Astrocyte of the spinal cord (primary cell): ENCODE results near the gene HMGXB3.
A peak's percentile ranks its signal among the peaks of the same experiment; 100 is the strongest.

ENCODE experiments used
- DNase-seq: peaks from one replicate; pipeline ENCODE4 v3.0.0; 2011; ENCODE audit warnings: low read depth, low spot score
- H3K4me3 ChIP-seq: 2 replicates; pipeline ENCODE4 v1.5.1; 2011; ENCODE audit warnings: low read depth, mild to moderate bottlenecking, low read length, moderate library complexity
- in situ Hi-C: cut with HindIII; loops from 2 replicates; pipeline ENCODE4 v1.10.0; 2017; ENCODE audit warnings: low sequenced_read_pairs
- TF ChIP-seq, protein P1 (sequence below): IDR thresholded peaks from 2 replicates; pipeline ENCODE4 v1.5.1; 2012; ENCODE audit warnings: low read depth, mild to moderate bottlenecking, low read length, inconsistent platforms

The HMGXB3 gene

GRCh38 chr5:149957855-149958254 is 42.7 kb upstream of the HMGXB3 start:
- DNase-seq, result no peak
- TF ChIP-seq, protein P1, sequence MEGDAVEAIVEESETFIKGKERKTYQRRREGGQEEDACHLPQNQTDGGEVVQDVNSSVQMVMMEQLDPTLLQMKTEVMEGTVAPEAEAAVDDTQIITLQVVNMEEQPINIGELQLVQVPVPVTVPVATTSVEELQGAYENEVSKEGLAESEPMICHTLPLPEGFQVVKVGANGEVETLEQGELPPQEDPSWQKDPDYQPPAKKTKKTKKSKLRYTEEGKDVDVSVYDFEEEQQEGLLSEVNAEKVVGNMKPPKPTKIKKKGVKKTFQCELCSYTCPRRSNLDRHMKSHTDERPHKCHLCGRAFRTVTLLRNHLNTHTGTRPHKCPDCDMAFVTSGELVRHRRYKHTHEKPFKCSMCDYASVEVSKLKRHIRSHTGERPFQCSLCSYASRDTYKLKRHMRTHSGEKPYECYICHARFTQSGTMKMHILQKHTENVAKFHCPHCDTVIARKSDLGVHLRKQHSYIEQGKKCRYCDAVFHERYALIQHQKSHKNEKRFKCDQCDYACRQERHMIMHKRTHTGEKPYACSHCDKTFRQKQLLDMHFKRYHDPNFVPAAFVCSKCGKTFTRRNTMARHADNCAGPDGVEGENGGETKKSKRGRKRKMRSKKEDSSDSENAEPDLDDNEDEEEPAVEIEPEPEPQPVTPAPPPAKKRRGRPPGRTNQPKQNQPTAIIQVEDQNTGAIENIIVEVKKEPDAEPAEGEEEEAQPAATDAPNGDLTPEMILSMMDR, result no peak
- in situ Hi-C loops, result no loop called here
- H3K4me3 ChIP-seq, result no peak overlapping the region

- DNase-seq, result peak; percentile 66
- TF ChIP-seq, protein P1, result peak; percentile 69
- in situ Hi-C loops, result no loop called here
- peak overlapping the region; percentile 78 for H3K4me3 ChIP-seq
Observed at GRCh38 chr5:149959406-149960236, 40.9 kb upstream of the HMGXB3 start.

DNA sequence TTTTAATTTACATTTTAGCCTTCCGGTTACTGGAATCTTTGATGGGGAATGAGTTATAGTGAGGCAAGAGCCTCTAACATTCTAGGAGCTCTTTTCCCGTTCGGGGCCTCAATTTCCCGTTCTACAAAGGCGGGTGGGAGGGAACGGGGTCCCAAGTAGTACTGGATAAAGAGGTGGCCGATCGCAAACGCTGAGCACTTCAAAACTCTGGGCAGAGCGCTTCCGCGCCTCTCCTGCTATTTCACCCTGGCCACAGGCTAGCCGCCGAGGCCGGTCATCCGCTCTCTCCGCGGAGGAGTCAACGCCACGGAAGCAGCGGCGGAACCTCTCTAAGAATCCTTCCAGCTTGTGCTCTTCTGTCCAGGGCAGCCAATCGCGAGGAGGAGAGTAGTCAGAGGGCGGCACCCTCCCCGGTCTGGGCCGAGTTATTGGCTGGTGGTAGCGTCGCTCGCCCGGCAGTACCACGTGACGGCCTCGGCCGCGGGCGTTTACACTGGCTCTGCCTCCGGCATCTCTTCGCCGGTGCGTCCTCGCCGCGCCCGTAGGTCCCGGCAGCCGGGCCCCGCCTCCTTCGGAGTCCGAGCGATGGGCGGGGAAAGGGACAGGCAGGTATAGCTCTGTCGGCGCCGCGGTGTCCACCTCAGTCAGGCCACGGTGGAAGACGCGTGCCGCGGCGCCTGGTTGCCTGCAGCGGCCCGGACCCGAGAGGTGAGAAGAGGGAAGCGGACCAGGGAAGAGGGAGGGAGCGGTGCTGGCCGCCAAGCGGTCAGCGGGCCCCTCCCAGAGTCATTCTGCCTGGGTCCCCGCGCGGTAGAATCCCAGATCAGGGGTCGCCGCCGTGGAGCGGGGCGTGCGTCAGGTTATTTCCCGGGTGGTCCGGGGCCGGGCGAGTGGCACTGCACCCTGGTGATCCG is 40.0 kb upstream of the HMGXB3 start, which contains the start of gene SLC26A2:
TSS of gene SLC26A2 (plus strand) at position 487 of the 914 bp plus-strand sequence. CDS start 16,895 bp downstream, outside the sequence.
- peak within 1 kb of the TSS; percentile 78 for H3K4me3 ChIP-seq
- in situ Hi-C loops, result no loop called here
- TF ChIP-seq, protein P1, result no peak
- peak; percentile 98 for DNase-seq

DNA sequence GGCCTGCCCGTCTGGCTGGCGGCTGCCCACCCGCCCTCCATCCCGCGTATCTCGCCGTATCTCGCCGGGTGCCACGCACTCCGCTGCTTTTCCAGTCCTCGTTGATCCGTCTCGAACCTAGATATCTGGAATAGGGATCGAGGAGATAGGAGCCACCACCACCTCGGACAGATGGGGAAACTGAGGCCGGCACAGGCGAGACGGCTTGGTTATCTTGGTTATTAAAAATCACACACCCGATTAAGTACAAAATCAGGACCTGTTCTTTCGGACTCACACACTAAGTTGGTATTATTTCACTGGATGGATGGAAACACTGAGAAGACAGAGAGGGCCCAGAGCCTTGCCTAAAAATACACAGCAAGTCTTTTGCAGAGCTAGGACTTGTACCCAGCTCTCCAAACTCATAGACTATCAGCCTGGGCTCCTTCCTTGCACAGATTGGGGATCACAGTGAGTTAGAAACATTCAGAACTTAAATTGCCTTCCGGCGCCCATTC is 39.3 kb upstream of the HMGXB3 start:
- H3K4me3 ChIP-seq, result peak overlapping the region; percentile 78
- TF ChIP-seq, protein P1, result no peak
- DNase-seq, result peak; percentile 9
- in situ Hi-C loops, result no loop called here

- peak overlapping the region; percentile 78 for H3K4me3 ChIP-seq
- peak; percentile 71 for DNase-seq
- TF ChIP-seq, protein P1, result peak; percentile 65
- in situ Hi-C loops, result no loop called here
Observed at GRCh38 chr5:149961957-149962409, 38.6 kb upstream of the HMGXB3 start.

DNA sequence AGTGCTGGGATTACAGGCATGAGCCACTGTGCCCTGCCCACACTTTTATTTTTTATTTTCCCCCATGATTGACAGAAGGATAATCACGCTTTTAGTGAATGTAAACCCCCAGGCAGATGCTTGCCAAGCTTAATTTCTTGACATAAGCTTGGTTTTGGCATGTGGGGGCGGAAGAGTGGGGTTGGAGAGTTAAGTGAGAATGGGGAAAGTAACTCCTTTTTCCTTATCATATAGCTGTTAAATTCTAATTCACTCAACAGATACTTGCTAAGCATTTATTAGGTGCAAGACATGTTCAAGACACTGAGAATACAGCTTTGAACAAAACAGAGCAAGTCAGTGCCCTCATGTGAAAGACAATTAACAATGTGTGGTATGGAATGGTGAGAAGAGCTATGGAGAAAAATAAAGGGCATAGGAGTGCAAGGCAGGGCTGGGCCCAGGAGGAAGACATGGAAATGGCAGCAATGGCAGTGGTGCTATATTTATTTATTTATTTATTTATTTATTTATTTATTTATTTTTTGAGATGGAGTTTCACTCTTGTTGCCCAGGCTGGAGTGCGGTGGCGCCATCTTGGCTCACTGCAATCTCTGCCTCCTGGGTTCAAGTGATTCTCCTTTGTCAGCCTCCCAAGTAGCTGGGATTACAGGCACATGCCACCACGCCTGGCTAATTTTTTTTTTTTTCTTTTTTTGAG is 37.8 kb upstream of the HMGXB3 start:
- H3K4me3 ChIP-seq, result no peak overlapping the region
- TF ChIP-seq, protein P1, result no peak
- in situ Hi-C loops, result no loop called here
- DNase-seq, result no peak
